Measurements from ENCODE around the gene MYO10.
"Not testable (repeated sequence)": the region's sequence is repeated elsewhere in the genome, so short reads cannot be mapped to it uniquely, and the experiment has no call there.

The MYO10 gene

GRCh38 chr5:16857635-16858034 lies 78.5 kb downstream of the MYO10 start:
- no peak for DNase-seq

- DNase-seq = peak; percentile 67
Measured at GRCh38 chr5:16856531-16856930, 79.6 kb downstream of the MYO10 start.

GRCh38 chr5:16855898-16856297 lies 80.2 kb downstream of the MYO10 start:
- DNase-seq = no peak

GRCh38 chr5:16855485-16855884 lies 80.6 kb downstream of the MYO10 start:
- peak; percentile 54 for DNase-seq

- DNase-seq = no peak
Measured at GRCh38 chr5:16854351-16854750, 81.7 kb downstream of the MYO10 start.

GRCh38 chr5:16853518-16853917 lies 82.6 kb downstream of the MYO10 start:
- DNase-seq = no peak

- DNase-seq = peak; percentile 26
Measured at GRCh38 chr5:16852251-16853005, 83.7 kb downstream of the MYO10 start.

- no peak for DNase-seq
Measured at GRCh38 chr5:16849775-16850174, 86.3 kb downstream of the MYO10 start.

GRCh38 chr5:16849181-16849580 lies 86.9 kb downstream of the MYO10 start:
- no peak for DNase-seq

- no peak for DNase-seq
Measured at GRCh38 chr5:16844952-16845351, 91.1 kb downstream of the MYO10 start.

GRCh38 chr5:16842896-16843295 lies 93.2 kb downstream of the MYO10 start:
- DNase-seq = peak; percentile 53

- DNase-seq = no peak
Measured at GRCh38 chr5:16841416-16841815, 94.7 kb downstream of the MYO10 start.

- DNase-seq = no peak
Measured at GRCh38 chr5:16837305-16837704, 98.8 kb downstream of the MYO10 start.

- DNase-seq = no peak
Measured at GRCh38 chr5:16834029-16834428, 102.1 kb downstream of the MYO10 start.

- DNase-seq = not testable (repeated sequence)
Measured at GRCh38 chr5:16831326-16831725, 104.8 kb downstream of the MYO10 start.

GRCh38 chr5:16827755-16828154 lies 108.3 kb downstream of the MYO10 start:
- DNase-seq = no peak

GRCh38 chr5:16826379-16827125 lies 109.5 kb downstream of the MYO10 start:
- no peak for DNase-seq

GRCh38 chr5:16819522-16820167 lies 116.4 kb downstream of the MYO10 start:
- DNase-seq = peak; percentile 89

GRCh38 chr5:16815432-16815831 lies 120.7 kb downstream of the MYO10 start:
- DNase-seq = no peak

GRCh38 chr5:16812911-16813310 lies 123.2 kb downstream of the MYO10 start:
- DNase-seq = peak; percentile 74

- no peak for DNase-seq
Measured at GRCh38 chr5:16812448-16812847, 123.6 kb downstream of the MYO10 start.

GRCh38 chr5:16810208-16810854 lies 125.8 kb downstream of the MYO10 start:
- DNase-seq = no peak
